ENCODE results near the gene CALHM3. TPM values are rescaled to one million over a fixed set of nuclear protein-coding genes. Genes with fewer than 3 reads are reported as not detected.

The CALHM3 gene
- total RNA-seq, 1 donor = not detected

DNA sequence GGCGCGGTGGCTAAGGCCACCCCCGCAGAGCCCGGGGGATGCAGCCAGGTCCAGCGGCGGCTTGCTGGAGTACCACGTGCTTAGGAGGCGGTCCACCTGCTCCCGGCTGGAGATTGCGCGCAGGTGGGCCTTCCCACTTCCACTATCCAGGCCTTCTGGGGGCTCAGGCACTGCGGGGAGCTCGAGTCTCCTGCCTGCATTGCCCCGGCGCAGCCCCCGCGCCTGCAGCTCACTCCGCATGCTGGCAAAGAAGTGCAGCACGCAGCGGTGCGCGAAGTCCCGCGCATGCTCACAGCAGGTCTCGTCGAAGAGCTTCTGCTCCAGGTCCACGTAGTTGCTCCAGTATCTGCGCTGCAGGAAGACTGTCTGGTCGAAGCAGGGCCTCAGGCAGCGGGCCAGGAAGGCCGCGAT is 5.8 kb downstream of the CALHM3 start:
- Histone ChIP-seq H3K9me3 (ENCODE audit: low read depth, low read length) (no peaks in the 10 kb centered on the region), H3K27me3 (ENCODE audit: insufficient read depth, low read length) (no peaks in the 10 kb centered on the region), H4K20me1 (ENCODE audit: insufficient read depth, low read length) (no peaks in the 10 kb centered on the region), H2AFZ (ENCODE audit: low read length) (no peak overlapping the region), H3K36me3 (ENCODE audit: insufficient read depth, low read length) (no peaks in the 10 kb centered on the region), H3K4me1 (ENCODE audit: insufficient read depth, low read length) (no peaks in the 10 kb centered on the region), H3K79me2 (ENCODE audit: insufficient read depth, low read length) (no peaks in the 10 kb centered on the region), H3K27ac (ENCODE audit: low read depth, low read length) (no peak overlapping the region), H3K4me2 (ENCODE audit: insufficient read depth, low read length) (no peak overlapping the region), H3K4me3 (ENCODE audit: insufficient read depth, low read length) (no peak overlapping the region)
- DNase-seq (ENCODE audit: insufficient read length, low spot score, missing footprints) = peak; percentile 57
- TF ChIP-seq, protein P1, sequence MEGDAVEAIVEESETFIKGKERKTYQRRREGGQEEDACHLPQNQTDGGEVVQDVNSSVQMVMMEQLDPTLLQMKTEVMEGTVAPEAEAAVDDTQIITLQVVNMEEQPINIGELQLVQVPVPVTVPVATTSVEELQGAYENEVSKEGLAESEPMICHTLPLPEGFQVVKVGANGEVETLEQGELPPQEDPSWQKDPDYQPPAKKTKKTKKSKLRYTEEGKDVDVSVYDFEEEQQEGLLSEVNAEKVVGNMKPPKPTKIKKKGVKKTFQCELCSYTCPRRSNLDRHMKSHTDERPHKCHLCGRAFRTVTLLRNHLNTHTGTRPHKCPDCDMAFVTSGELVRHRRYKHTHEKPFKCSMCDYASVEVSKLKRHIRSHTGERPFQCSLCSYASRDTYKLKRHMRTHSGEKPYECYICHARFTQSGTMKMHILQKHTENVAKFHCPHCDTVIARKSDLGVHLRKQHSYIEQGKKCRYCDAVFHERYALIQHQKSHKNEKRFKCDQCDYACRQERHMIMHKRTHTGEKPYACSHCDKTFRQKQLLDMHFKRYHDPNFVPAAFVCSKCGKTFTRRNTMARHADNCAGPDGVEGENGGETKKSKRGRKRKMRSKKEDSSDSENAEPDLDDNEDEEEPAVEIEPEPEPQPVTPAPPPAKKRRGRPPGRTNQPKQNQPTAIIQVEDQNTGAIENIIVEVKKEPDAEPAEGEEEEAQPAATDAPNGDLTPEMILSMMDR (IDR thresholded peaks at IDR 0.05; ENCODE audit: extremely low read depth, low read depth, low read length) = no peak

DNA sequence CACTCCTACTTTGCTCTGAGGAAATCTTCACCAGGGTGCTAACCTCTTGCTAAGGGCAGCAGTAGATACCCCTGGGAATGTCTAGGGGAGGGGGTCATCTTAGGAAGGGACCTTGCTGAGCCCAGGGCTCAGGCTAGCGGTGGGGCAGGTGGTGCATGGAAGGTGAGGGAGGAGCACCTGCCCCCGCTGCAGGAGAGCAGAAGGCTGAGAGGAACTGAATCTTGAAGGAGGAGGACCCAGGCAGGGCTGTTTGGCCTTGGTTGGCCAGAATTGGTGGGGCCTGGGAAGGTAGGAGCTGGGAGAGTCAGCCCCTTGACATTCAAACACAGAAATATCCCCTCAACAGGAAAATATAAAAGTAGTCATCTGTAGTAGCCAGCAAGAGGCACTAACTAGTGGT is 7.0 kb downstream of the CALHM3 start:
- H3K4me3 ChIP-seq (ENCODE audit: insufficient read depth, low read length) = no peak overlapping the region
- no peak overlapping the region for H3K27ac ChIP-seq (ENCODE audit: low read depth, low read length)
- H3K9me3 ChIP-seq (ENCODE audit: low read depth, low read length) = no peaks in the 10 kb centered on the region
- no peaks in the 10 kb centered on the region for H3K79me2 ChIP-seq (ENCODE audit: insufficient read depth, low read length)
- peak; percentile 1 for DNase-seq (ENCODE audit: insufficient read length, low spot score, missing footprints)
- H4K20me1 ChIP-seq (ENCODE audit: insufficient read depth, low read length) = no peaks in the 10 kb centered on the region
- no peak overlapping the region for H3K4me2 ChIP-seq (ENCODE audit: insufficient read depth, low read length)
- TF ChIP-seq, protein P1 (IDR thresholded peaks at IDR 0.05; ENCODE audit: extremely low read depth, low read depth, low read length) = no peak
- no peaks in the 10 kb centered on the region for H3K36me3 ChIP-seq (ENCODE audit: insufficient read depth, low read length)
- no peak overlapping the region for H2AFZ ChIP-seq (ENCODE audit: low read length)
- H3K4me1 ChIP-seq (ENCODE audit: insufficient read depth, low read length) = no peaks in the 10 kb centered on the region
- H3K27me3 ChIP-seq (ENCODE audit: insufficient read depth, low read length) = no peaks in the 10 kb centered on the region

DNA sequence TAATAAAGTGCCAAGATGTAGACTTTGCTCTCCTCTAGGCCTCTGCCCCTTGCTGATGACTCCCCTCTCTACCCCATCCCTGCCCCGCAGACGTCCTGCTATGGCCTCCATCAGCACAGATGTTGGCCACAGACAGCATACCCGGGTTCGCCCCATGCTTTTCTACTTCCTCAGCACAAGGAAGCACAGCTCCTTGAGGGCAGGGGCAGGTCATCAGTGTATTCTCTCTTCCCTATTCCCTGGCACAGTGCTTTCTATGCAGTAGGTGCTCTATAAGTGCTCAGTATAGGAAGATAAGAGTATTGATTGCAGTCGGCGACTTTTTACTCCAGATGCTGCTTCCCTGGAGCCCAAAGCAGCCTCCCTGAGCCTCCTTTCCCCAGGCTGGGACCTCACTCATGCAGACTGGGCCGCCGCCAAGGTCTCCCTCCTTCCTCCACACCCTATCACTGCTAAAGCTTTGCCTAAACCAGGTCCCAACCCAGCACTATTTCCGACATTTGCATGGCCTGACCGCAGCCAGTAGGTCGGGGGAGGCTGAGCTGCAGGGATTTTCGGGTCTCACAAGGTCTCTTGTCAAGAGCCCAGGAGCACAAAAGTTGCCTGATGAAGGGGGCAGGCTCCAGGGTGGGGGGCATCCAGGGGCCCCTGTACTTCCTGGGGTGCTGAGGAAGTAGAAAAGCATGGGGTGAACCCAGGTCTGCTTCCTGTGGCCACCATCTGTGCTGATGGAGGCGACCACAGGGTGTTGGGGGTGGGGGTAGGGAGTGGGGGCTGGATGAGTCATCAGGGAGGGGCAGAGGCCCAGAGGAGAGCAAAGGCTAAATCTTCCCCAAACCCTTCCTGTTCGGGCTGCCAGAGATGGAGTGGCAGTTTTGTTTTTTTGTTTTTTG is 8.0 kb downstream of the CALHM3 start:
- Histone ChIP-seq H3K27me3 (ENCODE audit: insufficient read depth, low read length) (no peaks in the 10 kb centered on the region), H3K4me2 (ENCODE audit: insufficient read depth, low read length) (no peak overlapping the region), H2AFZ (ENCODE audit: low read length) (peak overlapping the region; percentile 20), H3K4me1 (ENCODE audit: insufficient read depth, low read length) (no peaks in the 10 kb centered on the region), H4K20me1 (ENCODE audit: insufficient read depth, low read length) (no peaks in the 10 kb centered on the region), H3K4me3 (ENCODE audit: insufficient read depth, low read length) (no peak overlapping the region), H3K79me2 (ENCODE audit: insufficient read depth, low read length) (no peaks in the 10 kb centered on the region), H3K36me3 (ENCODE audit: insufficient read depth, low read length) (no peaks in the 10 kb centered on the region), H3K27ac (ENCODE audit: low read depth, low read length) (no peak overlapping the region), H3K9me3 (ENCODE audit: low read depth, low read length) (no peaks in the 10 kb centered on the region)
- TF ChIP-seq, protein P1 (IDR thresholded peaks at IDR 0.05; ENCODE audit: extremely low read depth, low read depth, low read length) = no peak
- DNase-seq (ENCODE audit: insufficient read length, low spot score, missing footprints) = peak; percentile 45

DNA sequence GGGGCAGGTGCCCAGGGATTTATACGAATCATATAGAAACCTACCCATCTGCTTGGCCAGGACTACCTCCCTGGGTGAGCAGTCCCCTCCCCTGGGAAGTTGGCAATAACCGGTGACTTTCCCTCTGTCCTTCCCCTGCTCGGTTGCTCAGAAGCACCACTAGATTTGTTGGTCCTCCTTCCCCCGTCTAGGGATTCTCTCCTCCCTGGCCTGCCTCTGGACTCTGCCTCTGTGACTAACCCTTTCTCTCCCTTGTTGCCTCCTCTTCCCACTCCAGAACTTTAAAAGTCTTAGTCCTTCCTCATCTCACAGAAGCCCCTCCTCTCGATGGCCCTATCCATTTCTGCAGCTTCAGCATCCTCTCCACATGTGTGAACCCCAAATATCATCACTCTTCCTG is 9.8 kb downstream of the CALHM3 start:
- TF ChIP-seq, protein P1 (IDR thresholded peaks at IDR 0.05; ENCODE audit: extremely low read depth, low read depth, low read length) = no peak
- H3K9me3 ChIP-seq (ENCODE audit: low read depth, low read length) = no peaks in the 10 kb centered on the region
- H3K4me2 ChIP-seq (ENCODE audit: insufficient read depth, low read length) = no peak overlapping the region
- H3K27me3 ChIP-seq (ENCODE audit: insufficient read depth, low read length) = no peaks in the 10 kb centered on the region
- H3K79me2 ChIP-seq (ENCODE audit: insufficient read depth, low read length) = no peaks in the 10 kb centered on the region
- H3K27ac ChIP-seq (ENCODE audit: low read depth, low read length) = no peak overlapping the region
- no peak overlapping the region for H3K4me3 ChIP-seq (ENCODE audit: insufficient read depth, low read length)
- no peak overlapping the region for H2AFZ ChIP-seq (ENCODE audit: low read length)
- no peaks in the 10 kb centered on the region for H4K20me1 ChIP-seq (ENCODE audit: insufficient read depth, low read length)
- H3K36me3 ChIP-seq (ENCODE audit: insufficient read depth, low read length) = no peaks in the 10 kb centered on the region
- H3K4me1 ChIP-seq (ENCODE audit: insufficient read depth, low read length) = no peaks in the 10 kb centered on the region
- peak; percentile 43 for DNase-seq (ENCODE audit: insufficient read length, low spot score, missing footprints)
